TTC549 (cell line): ENCODE results near the gene CGREF1.

Source experiments
- FAIRE-seq: peaks from 2 replicates; lab custom pipeline; 2012; peaks lifted over from hg19 to GRCh38; lab: Jason Lieb, UNC

The CGREF1 gene, protein sequence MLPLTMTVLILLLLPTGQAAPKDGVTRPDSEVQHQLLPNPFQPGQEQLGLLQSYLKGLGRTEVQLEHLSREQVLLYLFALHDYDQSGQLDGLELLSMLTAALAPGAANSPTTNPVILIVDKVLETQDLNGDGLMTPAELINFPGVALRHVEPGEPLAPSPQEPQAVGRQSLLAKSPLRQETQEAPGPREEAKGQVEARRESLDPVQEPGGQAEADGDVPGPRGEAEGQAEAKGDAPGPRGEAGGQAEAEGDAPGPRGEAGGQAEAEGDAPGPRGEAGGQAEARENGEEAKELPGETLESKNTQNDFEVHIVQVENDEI

DNA sequence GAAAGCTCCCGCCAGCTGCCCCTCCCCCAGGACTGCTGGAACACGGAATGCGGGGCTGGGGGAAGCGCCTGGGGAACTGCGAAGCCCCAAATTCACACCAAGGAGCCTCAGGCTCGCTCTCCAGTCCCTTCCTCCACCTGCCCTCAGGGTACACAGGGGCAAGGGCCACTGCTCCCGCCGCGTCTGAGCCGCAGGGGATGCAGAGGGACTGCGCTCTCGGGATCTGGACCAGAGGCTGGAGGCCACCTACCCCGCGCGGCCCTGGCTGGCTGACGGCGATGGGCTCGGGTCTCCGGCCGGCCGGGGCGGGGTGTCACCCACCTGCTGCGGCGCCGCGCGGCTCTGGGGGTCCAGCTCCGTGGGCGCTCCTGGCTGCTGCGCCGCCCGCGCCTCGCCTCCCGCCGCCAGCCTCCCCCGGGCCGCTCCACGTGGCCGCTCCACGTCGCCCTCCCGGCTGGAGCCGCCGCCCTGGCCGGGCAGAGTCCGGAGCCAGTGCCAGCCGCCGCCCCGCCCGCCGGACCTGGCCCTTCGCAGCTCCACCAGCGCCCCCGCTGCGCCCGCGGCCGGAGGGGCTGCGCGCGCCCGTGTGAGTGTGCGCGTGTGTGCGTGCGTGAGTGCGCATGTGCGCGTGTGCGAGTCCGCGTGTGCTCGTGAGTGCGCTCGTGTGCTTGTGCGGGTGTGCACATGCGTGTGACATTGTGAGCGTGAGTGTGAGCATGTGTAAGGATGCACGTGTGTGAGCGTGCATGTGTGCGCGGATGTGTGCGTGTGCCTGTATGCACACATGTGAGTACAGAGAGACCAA lies at the start of gene CGREF1:
Gene CGREF1 (minus strand): TSS at position 604 of the 805 bp plus-strand sequence. CDS start 14,762 bp downstream, outside the sequence.
- no peak for FAIRE-seq

DNA sequence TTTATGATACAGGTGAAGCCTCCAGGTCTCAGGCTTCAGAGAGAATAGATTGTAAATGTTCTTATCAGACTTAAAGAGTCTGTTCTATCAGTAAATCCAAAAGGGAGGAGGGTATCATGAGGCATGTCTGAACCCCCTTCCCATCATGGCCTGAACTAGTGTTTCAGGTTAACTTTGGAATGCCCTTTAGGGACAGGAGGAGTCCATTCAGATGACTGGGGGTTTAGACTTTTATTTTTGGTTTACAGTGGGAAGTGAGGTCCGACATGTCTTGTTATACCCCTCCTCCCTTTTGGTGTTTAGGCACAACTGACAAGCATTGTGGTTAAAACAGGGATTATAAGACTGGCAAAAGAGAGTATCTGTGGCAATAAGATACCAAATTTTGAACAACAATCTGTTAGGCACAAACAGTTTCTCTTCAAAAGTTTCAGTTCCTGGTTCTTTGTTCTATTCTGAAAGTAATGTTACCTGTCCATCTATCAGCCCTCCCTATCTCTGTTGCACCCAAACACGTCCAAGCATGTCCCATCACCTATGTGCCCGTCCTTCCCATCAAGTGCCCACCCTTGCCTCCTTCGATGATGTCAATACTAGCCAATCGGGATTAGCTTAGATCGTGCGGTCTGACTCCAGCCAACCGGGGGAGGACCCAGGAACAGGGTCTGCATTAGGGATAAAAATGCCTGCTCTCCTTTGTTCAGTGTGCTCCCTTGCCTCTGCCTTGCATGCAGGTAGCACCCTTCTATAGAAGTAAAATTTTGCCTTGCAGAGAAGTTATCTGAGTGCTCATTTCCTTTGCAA lies 46.2 kb upstream of the CGREF1 start:
- FAIRE-seq, result no peak

DNA sequence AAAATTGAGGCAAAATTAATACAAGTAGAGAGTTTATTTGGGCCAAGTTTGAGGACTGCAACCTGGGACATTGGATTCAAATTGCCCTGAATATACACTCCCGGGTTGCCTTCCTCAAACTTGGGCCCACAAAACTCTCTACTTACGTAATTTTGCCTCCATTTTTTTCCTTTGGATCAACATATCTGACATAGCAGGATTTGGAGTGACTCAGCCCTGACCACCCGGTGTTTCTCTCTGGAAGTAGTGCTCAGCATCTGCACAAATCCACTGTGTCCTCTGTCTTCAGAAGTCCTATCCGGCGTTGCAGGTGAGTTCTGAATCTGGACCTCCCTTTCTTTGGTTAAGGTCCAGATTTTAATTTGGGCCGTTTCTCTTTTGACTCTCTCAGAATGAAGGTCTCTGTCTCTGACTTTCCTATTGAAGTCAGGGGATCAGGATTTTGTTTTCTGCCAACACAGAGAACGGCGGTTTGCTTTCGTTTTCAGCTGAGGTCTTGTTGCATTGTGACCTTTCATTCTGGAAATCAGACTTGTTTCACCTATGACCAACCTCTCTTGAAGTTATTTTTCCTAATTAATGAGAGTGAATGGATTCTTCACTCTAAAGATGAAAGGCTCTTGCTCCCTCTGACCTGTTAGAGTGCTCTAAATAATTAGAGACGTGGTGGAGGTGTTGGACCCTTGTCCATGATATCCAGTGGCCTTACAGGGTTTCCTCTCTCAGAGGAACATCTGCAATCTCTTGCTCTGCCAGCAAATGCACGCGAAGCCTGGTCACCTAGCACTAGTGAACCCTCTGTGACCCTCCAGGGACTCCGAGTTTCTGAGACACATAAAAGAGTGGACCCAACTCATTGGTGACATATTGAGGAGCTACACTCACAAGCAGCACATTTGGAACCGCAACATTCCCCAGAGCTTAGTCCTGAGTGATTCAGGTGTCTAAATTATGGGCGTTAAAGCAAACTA lies 43.5 kb upstream of the CGREF1 start:
- no peak for FAIRE-seq

DNA sequence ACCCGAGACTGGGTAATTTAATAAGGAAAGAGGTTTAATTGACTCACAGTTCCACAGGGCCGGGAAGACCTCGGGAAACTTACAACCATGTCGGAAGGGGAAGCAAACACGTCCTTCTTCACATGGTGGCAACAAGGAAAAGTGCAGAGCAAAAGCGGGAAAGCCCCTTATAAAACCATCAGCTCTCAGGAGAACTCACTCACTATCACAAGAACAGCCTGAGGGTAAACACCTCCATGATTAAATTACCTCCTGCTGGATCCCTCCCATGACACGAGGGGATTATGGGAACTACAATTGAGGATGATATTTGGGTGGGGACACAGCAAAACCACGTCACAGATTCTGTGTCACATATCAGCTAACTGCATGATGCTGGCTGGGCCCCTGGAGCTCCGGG lies 41.3 kb upstream of the CGREF1 start:
- no peak for FAIRE-seq

DNA sequence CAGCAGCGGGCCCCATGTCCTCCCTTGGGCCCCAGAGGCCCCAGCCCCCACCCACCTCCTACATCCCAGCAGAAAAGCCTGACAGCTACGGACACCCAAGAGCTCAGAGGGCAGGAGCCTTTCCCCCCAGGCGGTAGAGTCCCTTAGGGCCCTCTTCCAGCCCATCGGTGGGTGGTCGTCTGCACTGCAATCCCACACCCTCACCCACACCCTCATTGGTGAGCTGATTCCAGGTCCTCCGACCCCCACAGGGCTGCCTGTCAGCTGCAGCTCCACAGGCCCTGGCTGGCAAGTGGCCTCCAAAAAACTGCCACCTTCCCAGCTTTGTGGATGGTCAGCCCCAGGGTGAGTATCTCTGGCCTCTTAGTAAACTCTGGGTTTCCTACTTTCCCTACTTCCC lies 40.3 kb upstream of the CGREF1 start:
- FAIRE-seq, result no peak

DNA sequence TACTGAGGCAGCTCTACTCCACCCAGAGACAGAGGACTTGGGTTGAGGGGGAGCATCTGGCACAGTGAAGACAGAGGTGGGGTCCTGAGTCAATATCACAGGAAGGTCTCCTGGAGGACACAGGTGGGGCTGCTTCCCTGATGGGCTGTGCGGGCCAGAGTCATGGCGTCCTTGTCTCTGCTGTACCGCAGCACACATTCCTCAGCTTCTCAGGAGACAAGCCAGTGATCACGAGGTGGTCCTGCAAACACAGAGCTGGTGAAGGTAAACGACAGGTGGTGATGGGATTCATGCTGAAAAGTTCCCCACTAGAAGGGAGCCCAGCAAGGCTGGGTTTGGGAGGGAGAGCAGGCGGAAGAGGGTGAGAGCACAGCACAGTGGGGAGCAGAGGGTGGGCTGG lies 39.5 kb upstream of the CGREF1 start:
- FAIRE-seq, result no peak

DNA sequence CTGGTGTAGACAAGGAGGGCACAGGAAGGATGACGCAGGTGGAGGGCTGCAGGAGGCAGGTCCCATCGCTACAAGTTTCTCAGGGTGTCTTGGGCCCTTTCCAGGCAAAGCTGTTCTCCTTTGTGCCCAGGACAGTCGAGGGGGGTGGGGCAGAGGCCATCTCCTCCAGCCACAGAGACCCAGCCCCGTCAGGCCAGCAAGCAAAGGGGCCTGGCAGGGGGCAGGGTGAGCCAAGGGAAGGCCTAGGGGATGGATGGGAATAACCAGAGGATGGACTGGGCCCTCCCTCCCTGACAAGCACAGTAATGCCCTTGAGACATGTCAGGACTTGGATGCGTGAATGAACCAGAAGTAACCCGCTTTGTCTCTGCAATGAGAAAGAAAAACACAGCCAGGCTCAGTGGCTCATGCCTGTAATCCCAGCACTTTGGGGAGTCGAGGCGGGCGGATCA lies 36.2 kb upstream of the CGREF1 start:
- no peak for FAIRE-seq

DNA sequence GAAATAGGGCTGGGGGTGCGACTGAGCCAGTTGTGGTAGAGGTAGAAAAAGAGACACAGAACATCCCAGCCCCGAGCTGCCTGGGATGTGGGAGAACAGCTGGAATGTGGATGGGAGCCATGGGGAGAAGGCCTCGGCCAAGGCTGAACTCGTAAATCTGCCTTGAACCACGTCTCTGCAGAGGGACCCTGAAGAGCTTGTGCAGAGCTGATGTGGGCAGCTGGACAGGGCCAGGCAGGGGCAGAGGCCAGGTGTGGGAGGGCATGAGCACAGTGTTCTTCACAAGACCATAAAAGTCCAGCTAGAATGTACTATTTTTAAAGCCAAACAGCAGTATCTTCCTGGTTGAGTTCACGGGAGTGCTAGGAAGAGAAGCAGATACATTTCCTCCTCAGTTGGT lies 35.6 kb upstream of the CGREF1 start:
- FAIRE-seq, result no peak

DNA sequence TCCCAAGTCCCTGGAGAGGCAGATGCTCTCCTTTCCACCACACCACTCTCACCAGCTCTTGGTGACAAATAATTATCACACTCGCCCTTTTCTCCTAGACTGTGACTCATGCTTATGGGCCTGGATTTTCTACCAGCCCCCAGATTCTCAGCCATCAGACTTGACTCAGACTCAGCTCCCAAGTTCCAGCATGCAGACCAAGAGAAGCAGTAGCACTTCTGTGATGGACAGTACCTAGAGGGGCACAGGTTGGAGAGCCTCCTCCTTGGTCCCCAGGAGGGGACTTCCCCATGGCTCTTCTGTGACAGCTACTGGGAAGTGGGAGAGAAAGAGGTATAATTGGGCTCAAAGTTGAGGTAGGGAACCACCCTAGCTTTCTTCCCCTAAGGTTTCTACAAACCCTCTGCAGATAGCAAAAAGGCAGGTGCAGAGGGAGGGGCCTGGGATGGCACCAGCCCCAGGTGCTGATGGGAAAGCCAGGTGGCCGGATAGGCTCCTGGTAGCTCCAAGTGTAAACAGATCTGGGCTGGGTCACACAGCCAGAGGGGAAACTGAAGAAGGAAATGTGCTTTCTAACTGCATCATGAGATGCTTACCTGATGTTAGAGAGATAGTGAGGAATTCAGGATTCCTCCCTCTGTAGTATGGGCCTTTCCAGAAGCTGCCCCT lies 34.0 kb upstream of the CGREF1 start:
- FAIRE-seq, result no peak

DNA sequence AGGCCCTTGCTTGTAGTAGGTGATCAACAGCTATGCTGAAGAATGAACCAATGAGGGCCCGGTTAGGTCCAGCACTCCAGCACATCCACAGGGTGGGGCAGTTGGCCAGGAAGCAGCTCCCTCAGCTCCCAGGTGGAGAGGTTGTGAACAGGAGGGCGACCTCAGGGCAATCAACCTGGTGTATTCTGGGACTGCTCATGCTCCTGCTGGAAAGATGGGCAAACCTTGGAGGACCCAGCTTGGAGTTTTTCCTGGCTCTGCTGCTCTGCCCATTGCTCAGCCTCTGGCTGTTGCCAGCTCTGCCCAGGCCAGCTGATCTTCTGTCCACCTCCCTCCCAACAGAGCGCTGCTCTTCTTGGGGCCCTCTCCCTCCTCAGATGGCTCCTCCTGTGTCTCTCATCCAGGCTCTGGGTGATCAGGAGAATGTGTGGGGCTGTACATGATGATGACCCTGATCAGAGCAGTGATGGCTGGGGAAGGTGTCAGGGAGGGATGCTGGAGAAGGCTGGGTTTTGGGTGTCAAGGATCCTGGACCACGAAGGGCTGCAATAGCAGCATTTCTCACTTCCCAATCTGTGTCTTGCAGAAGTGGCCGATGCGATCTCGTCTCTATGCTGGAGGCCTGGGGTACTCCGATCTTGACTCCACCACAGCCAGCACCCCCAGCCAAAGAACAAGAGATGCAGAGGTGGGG lies 33.3 kb upstream of the CGREF1 start:
- FAIRE-seq, result no peak

DNA sequence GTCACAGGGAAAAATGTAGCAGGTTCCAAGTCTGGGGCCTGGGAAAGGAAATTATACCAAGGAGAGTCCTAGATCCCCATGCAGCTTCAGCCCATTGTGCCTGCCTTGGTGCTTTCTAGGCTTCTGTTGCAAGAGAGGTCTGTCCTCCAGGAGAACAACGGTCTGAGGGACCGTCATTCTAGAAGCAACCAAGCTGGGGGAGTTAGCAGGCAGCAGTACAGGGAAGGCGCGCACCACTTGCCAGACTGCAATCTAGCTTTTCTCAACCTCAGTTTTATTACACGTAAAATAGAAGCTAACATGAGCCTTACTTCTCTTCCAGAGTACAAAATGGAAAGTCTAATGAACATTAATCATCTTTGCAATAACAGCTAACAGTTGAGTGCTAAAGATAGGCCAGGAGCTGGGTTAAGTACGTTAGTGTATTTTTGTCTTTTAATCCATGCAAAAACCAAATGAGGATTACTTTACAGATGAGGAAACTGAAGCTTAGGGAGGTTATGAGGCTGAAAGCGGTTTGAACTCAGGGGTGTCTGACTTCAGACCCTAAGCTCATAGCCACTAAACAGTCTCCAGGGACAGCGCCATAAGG lies 31.8 kb upstream of the CGREF1 start:
- no peak for FAIRE-seq

DNA sequence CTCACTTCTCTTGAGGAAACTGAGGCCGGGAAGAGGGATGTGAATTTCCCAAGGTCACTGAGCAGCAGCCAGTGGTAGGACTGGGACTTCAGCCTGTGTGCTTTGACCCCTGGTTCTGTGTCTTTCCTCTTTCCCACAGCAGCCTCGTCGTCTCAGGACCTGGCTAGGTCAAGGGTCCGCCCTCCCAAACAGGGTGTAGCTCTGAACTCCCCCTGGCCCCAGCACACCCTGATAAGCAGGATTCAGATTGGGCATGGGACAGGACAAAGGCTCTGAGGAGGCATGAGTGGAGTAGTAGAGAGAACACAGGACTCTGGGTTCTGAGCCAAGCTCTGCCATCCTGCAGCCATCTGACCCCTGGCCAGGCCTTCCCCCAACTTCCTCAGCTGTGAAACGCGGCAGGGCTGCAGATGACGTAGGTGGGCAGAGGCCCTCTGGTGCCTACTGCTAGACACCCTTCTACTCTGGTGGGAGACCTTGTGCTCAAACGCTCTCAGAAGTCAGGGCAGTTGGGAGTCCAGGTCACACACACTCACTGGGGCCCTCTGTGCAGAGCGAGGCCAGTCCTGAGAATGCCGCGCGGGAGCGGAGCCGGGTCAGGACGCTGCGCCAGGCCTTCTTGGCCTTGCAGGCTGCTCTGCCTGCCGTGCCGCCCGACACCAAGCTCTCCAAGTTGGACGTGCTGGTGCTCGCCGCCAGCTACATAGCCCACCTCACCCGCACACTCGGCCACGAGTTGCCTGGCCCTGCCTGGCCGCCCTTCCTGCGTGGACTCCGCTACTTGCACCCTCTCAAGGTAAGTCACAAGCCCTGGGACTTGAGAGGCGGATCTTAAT lies 30.9 kb upstream of the CGREF1 start:
- no peak for FAIRE-seq

DNA sequence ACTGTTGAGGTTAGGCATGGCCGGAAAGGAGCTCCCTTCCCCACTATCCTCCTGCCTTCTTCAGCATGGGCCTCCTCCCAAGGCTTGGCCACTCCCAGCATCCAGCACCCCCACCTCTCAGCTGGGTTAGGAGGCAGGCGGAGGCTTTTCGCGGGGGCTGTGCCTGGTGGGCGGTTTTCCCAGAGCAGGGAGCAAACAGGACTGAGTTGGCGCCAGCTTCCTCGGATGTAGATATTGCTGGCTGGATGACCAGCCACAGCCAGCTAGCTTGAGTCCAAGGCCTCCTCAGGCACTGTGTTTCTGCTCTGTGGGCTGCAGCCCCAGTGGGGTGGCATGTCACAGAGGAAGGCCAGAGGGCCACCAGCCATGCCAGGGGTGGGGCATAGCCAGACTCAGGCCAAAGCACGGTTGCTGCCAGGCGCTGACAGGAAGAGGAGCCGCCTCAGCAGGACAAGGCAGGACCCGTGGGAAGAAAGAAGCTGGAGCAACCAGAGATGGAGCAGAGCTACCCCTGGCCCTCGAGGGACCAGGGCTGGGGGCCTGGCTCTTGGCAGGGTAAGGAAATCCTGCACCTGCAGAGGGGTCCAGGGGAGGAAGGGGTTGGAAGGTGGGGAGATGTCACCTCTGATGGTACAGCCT lies 30.0 kb upstream of the CGREF1 start, which contains the start of gene TCF23:
Gene TCF23 (plus strand): TSS at position 204 of the 639 bp plus-strand sequence. CDS start 130 bp downstream, at position 334.
- FAIRE-seq, result no peak

DNA sequence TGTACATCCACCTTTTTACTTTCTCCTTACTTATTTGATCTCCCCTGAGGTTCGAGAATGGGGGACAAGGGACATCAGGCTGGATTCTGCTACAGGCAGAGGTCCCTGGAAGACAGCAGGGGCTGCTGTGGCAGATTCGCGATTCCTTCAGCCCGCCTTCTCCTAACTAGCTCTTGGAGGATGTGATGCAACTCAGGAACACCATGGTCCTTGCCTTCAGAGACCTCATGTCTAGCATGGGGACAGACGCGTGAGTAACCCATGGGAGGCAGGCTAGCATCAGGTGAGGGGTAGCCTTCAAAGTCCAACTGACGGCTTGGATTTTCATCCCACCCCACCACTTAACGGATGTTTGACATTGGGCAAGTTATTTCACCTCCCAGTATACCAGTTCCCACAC lies 29.0 kb upstream of the CGREF1 start:
- no peak for FAIRE-seq

DNA sequence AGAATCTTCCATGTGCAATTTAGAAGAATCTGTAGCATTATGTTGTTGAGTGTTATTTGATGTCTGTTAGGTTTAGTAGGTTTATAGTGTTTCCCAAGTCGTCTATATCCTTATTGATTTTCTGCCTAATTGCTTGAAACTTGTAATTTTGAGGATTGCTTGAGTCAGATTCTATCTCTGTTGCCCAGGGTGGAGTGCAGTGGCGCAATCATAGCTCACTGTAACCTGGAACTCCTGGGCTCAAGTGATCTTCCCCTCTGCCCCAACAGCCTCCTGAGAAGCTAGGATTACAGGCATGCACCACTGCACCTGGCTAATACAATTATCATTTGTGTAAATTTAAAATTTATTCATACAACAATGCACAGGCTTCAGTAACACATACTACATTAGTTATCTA lies 26.8 kb upstream of the CGREF1 start:
- no peak for FAIRE-seq

DNA sequence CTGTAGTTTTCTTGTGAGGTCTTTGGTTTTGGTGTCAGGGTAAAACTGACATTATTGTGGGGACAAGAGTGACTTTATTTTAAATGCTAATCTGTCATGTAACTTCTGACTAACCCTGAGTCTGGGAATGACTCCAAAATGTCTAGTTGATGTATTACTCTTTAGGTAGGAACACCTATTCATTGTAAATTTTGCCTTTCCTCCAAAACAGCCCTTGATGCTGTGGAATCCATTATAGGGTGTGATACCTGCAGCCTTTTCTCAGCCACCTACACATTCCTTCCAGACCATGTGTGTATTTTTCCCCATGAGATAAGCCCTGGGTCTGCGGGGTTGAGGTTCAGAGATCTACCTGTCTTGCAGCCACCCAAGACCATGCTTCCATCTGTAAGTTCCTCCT lies 24.4 kb upstream of the CGREF1 start:
- no peak for FAIRE-seq

DNA sequence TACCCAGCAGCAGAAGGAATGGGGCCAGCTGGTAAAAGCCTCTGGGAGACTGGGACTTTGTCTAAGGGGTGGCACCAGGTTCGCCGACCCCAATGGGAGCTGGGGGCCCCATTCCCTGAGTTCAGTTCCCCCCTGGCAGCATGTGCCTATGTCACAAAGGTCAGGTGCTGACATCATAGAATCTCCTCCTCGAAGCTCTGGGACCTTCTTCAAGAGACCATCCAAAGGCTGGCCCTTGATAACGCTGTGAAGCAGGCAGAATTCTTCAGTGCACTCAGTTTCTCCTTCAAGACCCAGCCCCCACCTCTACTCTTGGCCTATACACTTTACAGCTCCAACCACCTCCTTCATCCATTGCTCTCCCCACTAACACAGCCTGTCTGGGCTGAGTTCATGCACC lies 20.4 kb upstream of the CGREF1 start, which contains the start of gene PRR30:
Gene PRR30 (minus strand): TSS at position 101 of the 400 bp plus-strand sequence. CDS start 1,081 bp downstream, outside the sequence.
- FAIRE-seq, result no peak

DNA sequence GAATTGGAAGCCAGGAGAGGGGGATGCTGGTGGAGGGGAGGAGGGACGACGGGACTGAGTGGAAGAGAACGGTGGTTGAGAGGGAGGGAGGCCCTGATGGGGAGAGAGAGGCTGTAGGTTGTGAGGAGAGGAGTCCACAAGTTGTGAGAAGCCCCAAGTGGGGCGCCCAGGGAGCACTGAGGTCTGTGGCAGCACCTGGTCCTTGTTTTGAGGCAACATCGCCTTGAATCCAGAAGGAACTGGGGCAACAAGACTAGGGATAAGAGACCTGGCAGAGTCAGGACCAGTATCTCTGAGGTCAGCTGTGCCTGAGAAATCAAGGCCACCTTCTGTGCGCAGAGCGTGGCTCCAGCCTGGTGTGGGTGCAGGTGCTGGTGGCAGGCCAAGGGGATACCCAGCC lies 19.2 kb upstream of the CGREF1 start:
- no peak for FAIRE-seq
